ENCODE measurements around the gene ARMC2.
"Not testable (repeated sequence)": the region's sequence is repeated elsewhere in the genome, so short reads cannot be mapped to it uniquely, and the experiment has no call there.

Gene ARMC2, protein sequence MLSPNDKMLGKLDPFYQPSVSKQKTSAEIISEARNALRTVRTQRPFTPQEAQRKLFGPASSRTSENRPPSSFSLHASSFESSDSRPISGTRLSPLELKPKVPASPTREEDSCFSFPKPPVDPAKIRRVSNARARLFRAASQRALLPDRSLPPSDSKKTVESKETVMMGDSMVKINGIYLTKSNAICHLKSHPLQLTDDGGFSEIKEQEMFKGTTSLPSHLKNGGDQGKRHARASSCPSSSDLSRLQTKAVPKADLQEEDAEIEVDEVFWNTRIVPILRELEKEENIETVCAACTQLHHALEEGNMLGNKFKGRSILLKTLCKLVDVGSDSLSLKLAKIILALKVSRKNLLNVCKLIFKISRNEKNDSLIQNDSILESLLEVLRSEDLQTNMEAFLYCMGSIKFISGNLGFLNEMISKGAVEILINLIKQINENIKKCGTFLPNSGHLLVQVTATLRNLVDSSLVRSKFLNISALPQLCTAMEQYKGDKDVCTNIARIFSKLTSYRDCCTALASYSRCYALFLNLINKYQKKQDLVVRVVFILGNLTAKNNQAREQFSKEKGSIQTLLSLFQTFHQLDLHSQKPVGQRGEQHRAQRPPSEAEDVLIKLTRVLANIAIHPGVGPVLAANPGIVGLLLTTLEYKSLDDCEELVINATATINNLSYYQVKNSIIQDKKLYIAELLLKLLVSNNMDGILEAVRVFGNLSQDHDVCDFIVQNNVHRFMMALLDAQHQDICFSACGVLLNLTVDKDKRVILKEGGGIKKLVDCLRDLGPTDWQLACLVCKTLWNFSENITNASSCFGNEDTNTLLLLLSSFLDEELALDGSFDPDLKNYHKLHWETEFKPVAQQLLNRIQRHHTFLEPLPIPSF

DNA sequence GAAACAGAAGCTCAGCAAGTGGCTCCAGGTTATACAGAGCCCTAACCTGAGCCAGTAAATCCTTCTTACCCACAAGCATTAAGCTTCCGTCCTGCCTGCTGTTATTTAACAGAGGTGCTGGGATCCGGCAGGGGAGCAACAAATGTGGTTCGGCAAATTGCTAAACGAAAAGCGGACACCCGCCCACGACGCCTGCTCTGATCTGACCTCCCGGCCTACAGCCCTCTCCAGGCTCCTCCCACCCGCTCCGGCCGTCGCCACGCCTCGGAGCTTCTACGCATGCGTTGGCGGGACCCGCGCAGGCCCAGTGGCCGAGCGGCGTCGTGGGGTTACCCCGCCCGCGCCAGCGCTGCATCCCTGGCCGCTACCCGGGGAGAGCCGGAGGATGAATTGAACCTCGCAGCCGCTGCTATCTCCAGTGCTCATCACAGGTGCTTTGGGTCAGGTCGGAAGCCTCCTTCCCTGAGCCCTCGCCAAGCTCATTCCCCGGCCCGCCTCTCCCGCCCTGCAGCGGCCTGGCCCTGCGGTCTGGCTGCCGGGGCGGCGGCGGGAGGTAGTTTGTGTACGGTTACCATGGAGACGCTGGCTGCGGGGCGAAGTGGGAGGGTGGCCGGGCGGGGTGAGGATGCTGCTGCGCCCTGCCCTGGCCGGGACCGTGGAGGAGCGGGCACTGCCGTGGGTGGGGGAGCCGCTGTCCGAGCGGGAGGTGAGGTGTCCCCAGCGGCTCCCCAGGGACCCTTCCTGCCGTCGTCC is at the start of gene ARMC2:
Gene ARMC2, plus strand, starts transcription at position 307 of the 753 bp plus-strand sequence. CDS start 5,846 bp downstream, outside the sequence.
- in situ Hi-C loops (cut with MboI; ENCODE audit: low sequenced_read_pairs) = no loop called here

GRCh38 chr6:108798670-108799353 is 49.4 kb upstream of the ARMC2 start:
- in situ Hi-C loops (cut with MboI; ENCODE audit: low sequenced_read_pairs) = no loop called here

GRCh38 chr6:108799354-108799717 is 48.9 kb upstream of the ARMC2 start:
- in situ Hi-C loops (cut with MboI; ENCODE audit: low sequenced_read_pairs) = no loop called here

DNA sequence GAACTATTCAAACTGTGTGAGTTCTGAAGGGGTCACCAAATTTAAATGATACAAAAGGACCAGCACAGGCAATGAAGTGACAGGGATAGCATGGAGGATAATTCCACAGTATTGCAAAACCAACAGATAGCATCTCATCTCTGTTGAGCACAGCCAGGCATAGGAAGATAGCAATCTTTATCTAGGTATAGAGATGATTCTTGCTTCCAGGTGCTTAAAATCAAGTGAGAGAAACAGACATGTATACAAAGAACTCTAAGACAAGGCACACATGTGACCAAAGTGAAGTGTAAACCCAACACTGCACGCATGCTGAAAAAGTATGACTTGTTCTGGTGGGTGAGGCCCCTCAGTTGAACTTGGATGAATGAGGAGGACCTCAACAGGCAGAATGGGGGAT is 48.4 kb upstream of the ARMC2 start:
- in situ Hi-C loops (cut with MboI; ENCODE audit: low sequenced_read_pairs) = no loop called here

- in situ Hi-C loops (cut with MboI; ENCODE audit: low sequenced_read_pairs) = no loop called here
Measured at GRCh38 chr6:108800427-108800864, 47.8 kb upstream of the ARMC2 start.

- in situ Hi-C loops (cut with MboI; ENCODE audit: low sequenced_read_pairs) = no loop called here
Measured at GRCh38 chr6:108801366-108801765, 46.9 kb upstream of the ARMC2 start.

DNA sequence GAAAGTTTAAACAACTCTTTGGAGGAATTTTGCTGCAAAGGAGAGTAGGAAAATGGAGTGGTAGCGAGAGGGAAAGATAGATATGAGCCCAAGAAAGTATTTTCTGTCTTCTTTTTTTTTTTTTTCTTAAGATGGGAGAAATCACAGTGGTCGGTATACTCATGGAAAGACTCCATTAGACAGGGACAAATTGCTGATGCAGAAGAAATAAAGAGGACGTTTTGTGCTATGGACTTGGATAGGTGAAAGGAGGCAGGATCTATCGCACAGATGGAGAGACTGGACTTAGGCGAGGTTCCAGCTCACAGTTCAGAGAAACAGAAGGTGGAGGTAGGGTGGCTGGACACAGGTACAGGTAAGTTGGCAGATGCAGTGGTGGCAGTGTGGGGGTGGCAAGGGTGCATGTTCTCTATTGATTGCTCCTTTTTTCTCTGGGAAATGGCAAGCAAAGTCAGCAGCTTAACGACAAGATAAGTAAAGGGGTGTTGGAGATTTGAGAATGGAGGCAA is 44.2 kb upstream of the ARMC2 start:
- in situ Hi-C loops (cut with MboI; ENCODE audit: low sequenced_read_pairs) = no loop called here

- in situ Hi-C loops (cut with MboI; ENCODE audit: low sequenced_read_pairs) = no loop called here
Measured at GRCh38 chr6:108804956-108805355, 43.3 kb upstream of the ARMC2 start.

DNA sequence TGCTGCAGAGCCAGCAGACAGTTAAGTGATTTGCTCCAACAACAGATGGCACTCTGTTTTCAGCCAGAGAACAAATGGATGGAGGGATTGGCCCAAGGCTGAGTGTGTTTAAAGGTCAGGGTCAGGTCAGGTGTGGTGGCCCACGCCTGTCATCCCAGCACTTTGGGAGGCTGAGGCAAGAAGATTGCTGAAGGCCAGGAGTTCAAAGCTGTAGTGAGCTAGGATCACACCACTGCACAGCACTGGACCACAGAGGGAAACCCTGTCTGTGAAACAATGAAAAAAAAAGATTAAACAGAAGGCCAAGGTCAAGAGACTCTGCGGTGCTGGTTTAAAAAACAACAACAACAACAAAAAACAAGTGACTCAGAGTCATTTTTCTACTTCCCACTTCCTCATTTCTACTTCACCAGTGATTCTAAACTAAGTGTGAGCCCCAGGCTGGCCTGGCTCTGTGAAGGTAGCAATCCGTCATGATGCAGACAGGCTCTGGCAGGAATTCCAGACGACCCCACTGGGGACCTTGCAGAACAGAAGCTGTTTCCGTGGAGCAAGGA is 42.5 kb upstream of the ARMC2 start:
- in situ Hi-C loops (cut with MboI; ENCODE audit: low sequenced_read_pairs) = no loop called here

GRCh38 chr6:108806171-108806570 is 42.1 kb upstream of the ARMC2 start:
- in situ Hi-C loops (cut with MboI; ENCODE audit: low sequenced_read_pairs) = no loop called here

- in situ Hi-C loops (cut with MboI; ENCODE audit: low sequenced_read_pairs) = no loop called here
Measured at GRCh38 chr6:108806665-108807064, 41.6 kb upstream of the ARMC2 start.

DNA sequence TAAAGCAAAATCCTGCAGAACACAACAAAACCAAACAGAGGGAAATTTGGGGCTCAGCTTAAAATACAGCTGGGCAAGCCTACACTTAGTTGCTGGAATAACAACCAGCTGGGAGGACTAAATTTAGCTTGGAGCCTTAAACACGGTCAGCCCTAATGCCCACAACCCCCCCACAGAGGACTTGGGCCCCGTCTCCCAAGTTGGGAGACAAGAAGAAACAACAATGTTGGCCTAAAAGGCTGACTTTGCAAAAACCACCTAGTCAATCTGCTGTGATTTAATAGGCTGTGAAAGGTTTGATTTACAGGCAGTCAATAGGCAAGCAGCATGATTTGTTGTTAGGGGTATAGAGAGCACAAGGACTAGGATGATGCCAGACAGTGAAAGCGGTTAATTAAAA is 40.3 kb upstream of the ARMC2 start:
- in situ Hi-C loops (cut with MboI; ENCODE audit: low sequenced_read_pairs) = no loop called here

DNA sequence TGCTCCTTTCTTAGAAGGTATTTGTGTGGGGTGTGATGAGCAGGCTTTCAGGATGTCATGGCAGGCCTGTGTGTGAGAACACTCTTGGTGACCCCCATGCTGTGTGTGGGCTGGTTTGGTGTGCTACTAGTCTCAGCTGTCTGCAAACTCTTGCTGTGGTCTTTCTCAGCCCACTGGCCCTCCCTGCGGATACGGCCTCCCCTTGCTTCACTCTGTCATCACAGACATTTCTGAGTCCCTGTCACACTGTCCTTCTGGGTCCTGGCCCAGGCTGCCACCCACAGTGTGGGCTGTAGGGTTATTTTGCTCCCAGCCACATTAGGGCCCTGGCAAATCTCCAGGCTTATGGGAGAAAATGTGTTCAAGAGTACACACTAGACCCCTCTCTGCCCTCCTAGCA is 39.0 kb upstream of the ARMC2 start:
- in situ Hi-C loops (cut with MboI; ENCODE audit: low sequenced_read_pairs) = no loop called here

DNA sequence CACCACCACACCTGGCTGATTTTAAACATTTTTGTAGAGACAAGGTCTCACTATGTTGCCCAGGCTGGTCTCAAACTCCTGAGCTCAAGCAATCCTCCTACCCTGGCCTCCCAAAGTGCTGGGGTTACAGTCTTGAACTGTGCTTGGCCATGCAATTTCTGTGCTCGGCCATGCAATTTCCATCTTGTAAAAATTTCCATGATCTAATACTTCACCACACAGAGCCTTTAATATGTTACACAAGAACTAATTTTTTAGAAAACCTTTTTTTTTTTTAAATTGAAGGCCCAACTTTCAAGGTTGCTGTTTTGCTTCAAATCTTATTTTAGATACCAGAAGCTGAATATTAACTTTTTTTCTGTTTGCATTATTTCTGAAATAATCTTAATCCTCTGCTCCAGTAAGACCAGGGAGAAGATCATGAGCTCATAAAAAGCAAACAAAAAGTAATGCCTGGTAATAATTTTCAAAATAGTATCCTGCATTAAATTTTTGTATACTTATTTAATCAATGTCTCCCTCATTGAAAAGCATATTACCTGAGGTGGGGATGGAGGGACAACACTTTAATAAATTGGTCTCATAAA is 38.1 kb upstream of the ARMC2 start:
- in situ Hi-C loops (cut with MboI; ENCODE audit: low sequenced_read_pairs) = no loop called here

- in situ Hi-C loops (cut with MboI; ENCODE audit: low sequenced_read_pairs) = no loop called here
Measured at GRCh38 chr6:108811490-108811889, 36.7 kb upstream of the ARMC2 start.

- in situ Hi-C loops (cut with MboI; ENCODE audit: low sequenced_read_pairs) = not testable (repeated sequence)
Measured at GRCh38 chr6:108813218-108813617, 35.0 kb upstream of the ARMC2 start.

- in situ Hi-C loops (cut with MboI; ENCODE audit: low sequenced_read_pairs) = not testable (repeated sequence)
Measured at GRCh38 chr6:108817276-108817675, 30.9 kb upstream of the ARMC2 start.

DNA sequence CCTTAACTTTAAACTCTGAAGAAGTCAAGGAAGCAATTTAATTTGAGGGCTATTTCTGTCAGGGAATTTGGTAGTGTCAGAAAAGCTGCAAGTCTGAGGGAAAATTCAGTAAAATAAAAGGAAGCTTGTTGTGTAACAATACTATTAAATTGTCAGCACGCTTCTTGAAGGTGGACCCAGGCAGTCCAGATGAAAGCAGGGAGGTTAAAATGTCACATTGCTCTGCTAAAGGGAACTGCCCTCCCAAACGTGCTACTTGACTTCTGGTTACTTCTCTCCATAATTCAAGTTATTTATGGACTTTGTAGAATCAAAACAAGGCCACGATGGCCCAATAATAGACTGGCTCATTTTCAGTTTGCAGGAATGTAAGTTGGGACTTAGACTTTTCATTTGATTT is 28.2 kb upstream of the ARMC2 start:
- in situ Hi-C loops (cut with MboI; ENCODE audit: low sequenced_read_pairs) = no loop called here

DNA sequence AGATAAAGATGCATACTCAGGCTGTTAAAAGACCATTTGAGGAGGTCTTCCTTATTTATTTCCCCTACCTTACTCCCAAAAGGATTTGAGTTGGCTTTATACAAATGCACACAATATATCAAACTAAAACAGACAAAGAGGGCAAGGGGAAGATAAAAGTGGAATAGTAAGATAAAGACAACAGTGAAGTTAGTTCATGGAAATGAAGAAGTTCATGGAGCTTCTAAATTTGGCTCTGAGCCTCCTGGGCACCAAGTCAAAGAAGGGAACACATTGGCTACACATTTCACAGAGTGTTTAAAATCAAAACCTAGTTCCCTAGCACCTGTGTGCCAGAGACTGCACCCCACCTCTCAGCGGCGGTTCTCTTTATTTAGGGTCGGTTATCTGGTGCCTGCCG is 25.8 kb upstream of the ARMC2 start:
- in situ Hi-C loops (cut with MboI; ENCODE audit: low sequenced_read_pairs) = no loop called here

DNA sequence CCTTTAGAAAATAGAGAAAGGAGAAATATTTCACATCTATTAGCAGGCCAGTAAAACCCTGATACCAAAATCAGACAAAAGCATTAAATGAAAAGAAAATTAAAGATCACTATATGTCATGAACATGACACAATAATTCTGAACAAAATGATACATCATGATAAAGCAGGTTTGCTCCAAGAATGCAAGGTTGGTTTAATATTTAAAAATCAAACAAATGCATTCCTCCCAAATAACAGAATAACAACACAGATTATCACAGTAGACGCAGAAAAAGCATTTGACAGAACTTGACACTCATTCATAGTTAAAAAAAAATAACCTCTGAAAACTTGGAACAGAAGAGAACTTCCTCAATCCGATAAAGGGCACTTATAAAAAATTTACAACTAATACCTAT is 22.9 kb upstream of the ARMC2 start:
- in situ Hi-C loops (cut with MboI; ENCODE audit: low sequenced_read_pairs) = no loop called here
